ENCODE data around the gene RCOR3.

DNA sequence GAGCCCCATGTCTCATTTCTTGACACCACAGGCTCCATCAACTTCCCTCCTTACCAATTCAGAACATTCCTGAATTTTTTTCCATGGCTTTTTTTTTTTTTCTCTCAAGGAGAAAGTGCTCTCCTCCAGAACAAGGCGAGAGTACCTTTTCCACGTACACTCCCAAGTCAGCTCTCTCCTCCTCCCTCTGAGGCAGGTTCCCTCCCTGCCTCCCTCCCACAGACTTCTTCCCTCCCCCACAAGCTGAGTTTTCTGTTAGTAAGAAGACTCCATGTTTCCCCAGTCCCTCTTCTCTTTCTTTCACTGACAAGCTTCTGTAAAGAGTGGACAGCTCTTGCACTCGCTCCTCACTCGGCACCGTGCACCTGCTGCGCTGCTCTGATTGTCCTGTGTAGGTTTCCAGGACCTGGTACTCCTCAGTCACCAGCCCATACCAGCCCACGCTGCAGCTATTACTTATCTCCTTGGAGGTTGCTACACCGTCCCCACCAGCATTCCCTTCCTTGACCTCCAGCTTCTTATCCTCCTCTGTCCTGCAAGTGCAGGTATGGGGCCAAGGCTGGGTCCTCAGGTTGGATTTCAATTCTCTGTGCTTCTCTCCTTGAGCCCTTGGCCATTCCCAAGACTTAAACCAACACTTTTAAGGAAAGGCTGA, 71.2 kb downstream of the RCOR3 start:
- TF ChIP-seq POLR2A (IDR thresholded peaks at IDR 0.05; ENCODE audit: low read depth, low read length) (no peak), TAF1 (IDR thresholded peaks at IDR 0.05; ENCODE audit: borderline replicate concordance, low read depth, low read length) (no peak), POLR2AphosphoS5 (IDR thresholded peaks at IDR 0.05; ENCODE audit: low read depth, low read length) (no peak)
